Activated CD8-positive, alpha-beta T cell treated with anti-CD3 and anti-CD28 coated beads, Interleukin-2, amount 10 ng/mL, durations not matched to agents 7 days and 5 days (primary cell): Measurements from ENCODE around the gene HMX2. TPM values are rescaled to one million over a fixed set of nuclear protein-coding genes. Genes with fewer than 3 reads are reported as not detected.
A peak's percentile ranks its signal among the peaks of the same experiment; 100 is the strongest.
"Not testable (repeated sequence)": the region's sequence is repeated elsewhere in the genome, so short reads cannot be mapped to it uniquely, and the experiment has no call there.

Source experiments
- ATAC-seq: fragments of 150-1000 bp; cut with Tn5 transposase; one replicate; pipeline ENCODE4 v1.10.0; 2021; ENCODE audit warnings: moderate library complexity
- CTCF ChIA-PET: fragments of 350-600 bp; sonication (Branson Sonifier 250); formaldehyde crosslinking; loops from one replicate; lab custom pipeline; 2021; ENCODE audit warnings: antibody characterized with exemption; lab: Charles Lee
- POLR2A ChIA-PET: fragments of 350-600 bp; sonication (Branson Sonifier 250); formaldehyde crosslinking; loops from one replicate; lab custom pipeline; 2021; ENCODE audit warnings: antibody characterized with exemption; lab: Charles Lee
- DNase-seq: peaks from one replicate; pipeline ENCODE4 v3.0.0-alpha.2; 2020
- H3K27ac Mint-ChIP-seq: one replicate; pipeline ENCODE4 v1.8.0; 2021; ENCODE audit warnings: mild to moderate bottlenecking, mixed read lengths
- H3K27me3 Mint-ChIP-seq: one replicate; pipeline ENCODE4 v1.8.0; 2021; ENCODE audit warnings: low read depth, mixed read lengths
- H3K36me3 Mint-ChIP-seq: one replicate; pipeline ENCODE4 v1.8.0; 2021; ENCODE audit warnings: low read depth, mixed read lengths
- H3K4me1 Mint-ChIP-seq: one replicate; pipeline ENCODE4 v1.8.0; 2021; ENCODE audit warnings: low read depth, mixed read lengths
- H3K4me3 Mint-ChIP-seq: one replicate; pipeline ENCODE4 v1.8.0; 2021; ENCODE audit warnings: mild to moderate bottlenecking, mixed read lengths
- H3K9me3 Mint-ChIP-seq: one replicate; pipeline ENCODE4 v1.8.0; 2022; ENCODE audit warnings: mixed read lengths; ENCODE audit not compliant: insufficient read depth
- total RNA-seq, 2 experiments: library from RNA; stranded (reverse); gene quantifications; one replicate each; pipeline ENCODE4 v1.2.3, GENCODE V29; 2021

Gene HMX2
- total RNA-seq, 2 experiments from 2014 or later: not detected

- peak overlapping the region; percentile 96 for H3K4me3 Mint-ChIP-seq
- peaks cover 60% of the 10 kb centered on the region for H3K36me3 Mint-ChIP-seq
- ATAC-seq (peak; percentile 48), DNase-seq (peak; percentile 68)
- peaks cover 5% of the 10 kb centered on the region for H3K9me3 Mint-ChIP-seq
- ChIA-PET CTCF (interaction anchor here (1.8 to 5.4 kb wide), 2 partner anchors 22 to 175 kb away, joined by 5 to 32 read pairs; partner anchors contain the start of gene PSTK), POLR2A (interaction anchor here (0.9 to 1.3 kb wide), 4 partner anchors 8 to 70 kb away, joined by 3 to 4 read pairs (median 4); no protein-coding TSS in a partner anchor)
- peaks cover 13% of the 10 kb centered on the region for H3K27me3 Mint-ChIP-seq
- H3K27ac Mint-ChIP-seq: peak overlapping the region; percentile 99
- peaks cover 80% of the 10 kb centered on the region for H3K4me1 Mint-ChIP-seq
These were observed 7.0 kb downstream of the HMX2 start for GRCh38 chr10:123154711-123155505.

GRCh38 chr10:123156078-123156477 lies 8.1 kb downstream of the HMX2 start:
- CTCF ChIA-PET: interaction anchor here (0.8 to 1.6 kb wide), 3 partner anchors 9 to 12 kb away, joined by 3 to 4 read pairs (median 3); no protein-coding TSS in a partner anchor
- ATAC-seq (no peak), DNase-seq (no peak)
- peaks cover 3% of the 10 kb centered on the region for H3K27me3 Mint-ChIP-seq
- H3K27ac Mint-ChIP-seq: peak overlapping the region; percentile 31
- peak overlapping the region; percentile 96 for H3K4me3 Mint-ChIP-seq
- H3K9me3 Mint-ChIP-seq: peaks cover 5% of the 10 kb centered on the region
- H3K36me3 Mint-ChIP-seq: peaks cover 67% of the 10 kb centered on the region
- H3K4me1 Mint-ChIP-seq: peaks cover 81% of the 10 kb centered on the region
- POLR2A ChIA-PET: no interaction called here

GRCh38 chr10:123157210-123157609 lies 9.3 kb downstream of the HMX2 start:
- POLR2A ChIA-PET: no interaction called here
- CTCF ChIA-PET: interaction anchor here (1.4 kb wide), 1 partner anchor 84 kb away, joined by 4 read pairs; no protein-coding TSS in a partner anchor
- peaks cover 79% of the 10 kb centered on the region for H3K4me1 Mint-ChIP-seq
- peak overlapping the region; percentile 96 for H3K4me3 Mint-ChIP-seq
- peak overlapping the region; percentile 12 for H3K27ac Mint-ChIP-seq
- H3K36me3 Mint-ChIP-seq: peaks cover 76% of the 10 kb centered on the region
- DNase-seq: no peak
- ATAC-seq: no peak
- peaks cover 5% of the 10 kb centered on the region for H3K9me3 Mint-ChIP-seq
- no peaks in the 10 kb centered on the region for H3K27me3 Mint-ChIP-seq

GRCh38 chr10:123158682-123159081 lies 10.7 kb downstream of the HMX2 start:
- ChIA-PET CTCF (interaction anchor here (0.7 to 1.5 kb wide), 3 partner anchors 13 to 116 kb away, joined by 3 to 4 read pairs (median 3); no protein-coding TSS in a partner anchor), POLR2A (interaction anchor here (0.6 to 1.3 kb wide), 2 partner anchors 11 to 66 kb away, joined by 3 to 4 read pairs; no protein-coding TSS in a partner anchor)
- Mint-ChIP-seq H3K36me3 (peaks cover 87% of the 10 kb centered on the region), H3K4me3 (peak overlapping the region; percentile 62), H3K27ac (peak overlapping the region; percentile 8), H3K9me3 (peaks cover under 1% of the 10 kb centered on the region), H3K27me3 (no peaks in the 10 kb centered on the region), H3K4me1 (peaks cover 73% of the 10 kb centered on the region)
- ATAC-seq: no peak
- no peak for DNase-seq

GRCh38 chr10:123160311-123160980 lies 12.5 kb downstream of the HMX2 start:
- ChIA-PET POLR2A (interaction anchor here (1.9 kb wide), 1 partner anchor 9 kb away, joined by 6 read pairs; no protein-coding TSS in a partner anchor), CTCF (interaction anchor here (0.9 to 1.1 kb wide), 2 partner anchors 11 to 139 kb away, joined by 3 to 5 read pairs; no protein-coding TSS in a partner anchor)
- DNase-seq (peak; percentile 54), ATAC-seq (peak; percentile 95)
- H3K4me3 Mint-ChIP-seq: peak overlapping the region; percentile 62
- H3K27ac Mint-ChIP-seq: peak overlapping the region; percentile 88
- no peaks in the 10 kb centered on the region for H3K9me3 Mint-ChIP-seq
- peaks cover 72% of the 10 kb centered on the region for H3K4me1 Mint-ChIP-seq
- H3K36me3 Mint-ChIP-seq: peaks cover 91% of the 10 kb centered on the region
- H3K27me3 Mint-ChIP-seq: no peaks in the 10 kb centered on the region

GRCh38 chr10:123164319-123164718 lies 16.4 kb downstream of the HMX2 start:
- peaks cover 48% of the 10 kb centered on the region for H3K4me1 Mint-ChIP-seq
- no peak for ATAC-seq
- no peak for DNase-seq
- no peaks in the 10 kb centered on the region for H3K27me3 Mint-ChIP-seq
- no peaks in the 10 kb centered on the region for H3K9me3 Mint-ChIP-seq
- no peak overlapping the region for H3K27ac Mint-ChIP-seq
- ChIA-PET CTCF (interaction anchor here (0.7 kb wide), 1 partner anchor 24 kb away, joined by 3 read pairs; no protein-coding TSS in a partner anchor), POLR2A (no interaction called here)
- H3K36me3 Mint-ChIP-seq: peaks cover 86% of the 10 kb centered on the region
- no peak overlapping the region for H3K4me3 Mint-ChIP-seq

GRCh38 chr10:123165445-123166072 lies 17.6 kb downstream of the HMX2 start:
- no peak overlapping the region for H3K4me3 Mint-ChIP-seq
- H3K27me3 Mint-ChIP-seq: no peaks in the 10 kb centered on the region
- DNase-seq (no peak), ATAC-seq (no peak)
- ChIA-PET CTCF (interaction anchor here (0.9 kb wide), 2 partner anchors 9 to 12 kb away, joined by 3 read pairs; partner anchors contain the start of gene BUB3), POLR2A (interaction anchor here (0.6 to 0.7 kb wide), 2 partner anchors 10 to 12 kb away, joined by 3 to 4 read pairs; partner anchors contain the start of gene BUB3)
- peaks cover 83% of the 10 kb centered on the region for H3K36me3 Mint-ChIP-seq
- H3K9me3 Mint-ChIP-seq: no peaks in the 10 kb centered on the region
- H3K27ac Mint-ChIP-seq: no peak overlapping the region
- peaks cover 35% of the 10 kb centered on the region for H3K4me1 Mint-ChIP-seq

GRCh38 chr10:123166618-123167017 lies 18.7 kb downstream of the HMX2 start:
- CTCF ChIA-PET: no interaction called here
- Mint-ChIP-seq H3K27me3 (no peaks in the 10 kb centered on the region), H3K4me3 (no peak overlapping the region), H3K36me3 (peaks cover 85% of the 10 kb centered on the region), H3K4me1 (peaks cover 26% of the 10 kb centered on the region), H3K27ac (peak overlapping the region; percentile 43), H3K9me3 (no peaks in the 10 kb centered on the region)
- POLR2A ChIA-PET: interaction anchor here (1.3 kb wide), 1 partner anchor 13 kb away, joined by 3 read pairs; the partner anchor contains the start of gene BUB3
- ATAC-seq: no peak
- DNase-seq: no peak

GRCh38 chr10:123170961-123171360 lies 23.0 kb downstream of the HMX2 start:
- ATAC-seq (no peak), DNase-seq (no peak)
- Mint-ChIP-seq H3K4me3 (no peak overlapping the region), H3K36me3 (peaks cover 83% of the 10 kb centered on the region), H3K27ac (no peak overlapping the region), H3K27me3 (no peaks in the 10 kb centered on the region), H3K9me3 (no peaks in the 10 kb centered on the region), H3K4me1 (peaks cover 11% of the 10 kb centered on the region)
- ChIA-PET CTCF (no interaction called here), POLR2A (interaction anchor here (0.6 kb wide), 1 partner anchor 69 kb away, joined by 5 read pairs; no protein-coding TSS in a partner anchor)

- H3K36me3 Mint-ChIP-seq: peaks cover 83% of the 10 kb centered on the region
These were observed 23.7 kb downstream of the HMX2 start for GRCh38 chr10:123171616-123172015.

More at GRCh38 chr10:123171616-123172015, 23.7 kb downstream of the HMX2 start:
- H3K4me3 Mint-ChIP-seq, H3K4me1 Mint-ChIP-seq, CTCF ChIA-PET, H3K27ac Mint-ChIP-seq, H3K9me3 Mint-ChIP-seq, DNase-seq, H3K27me3 Mint-ChIP-seq, ATAC-seq: not testable (repeated sequence)
- POLR2A ChIA-PET: interaction anchor here (0.6 to 1.2 kb wide), 2 partner anchors 18 to 68 kb away, joined by 3 to 5 read pairs; partner anchors contain the start of gene BUB3
